ENCODE data around the gene FBXO34. TPM values are rescaled to one million over a fixed set of nuclear protein-coding genes. Genes with fewer than 3 reads are reported as not detected.

FBXO34 gene
- total RNA-seq, 1 donor = 24.6 TPM

- H3K27me3 ChIP-seq (ENCODE audit: insufficient read depth, low read length) = no peaks in the 10 kb centered on the region
- H3K79me2 ChIP-seq (ENCODE audit: insufficient read depth, low read length) = no peaks in the 10 kb centered on the region
- H3K4me2 ChIP-seq (ENCODE audit: insufficient read depth, low read length) = no peak overlapping the region
- no peaks in the 10 kb centered on the region for H3K4me1 ChIP-seq (ENCODE audit: insufficient read depth, low read length)
- no peak overlapping the region for H3K4me3 ChIP-seq (ENCODE audit: insufficient read depth, low read length)
- no peaks in the 10 kb centered on the region for H3K9me3 ChIP-seq (ENCODE audit: low read depth, low read length)
- no peak overlapping the region for H2AFZ ChIP-seq (ENCODE audit: low read length)
- TF ChIP-seq CTCF (IDR thresholded peaks at IDR 0.05; ENCODE audit: extremely low read depth, low read depth, low read length) = no peak
- no peak for DNase-seq (ENCODE audit: insufficient read length, low spot score, missing footprints)
- H3K27ac ChIP-seq (ENCODE audit: low read depth, low read length) = no peak overlapping the region
- H3K36me3 ChIP-seq (ENCODE audit: insufficient read depth, low read length) = peaks cover 25% of the 10 kb centered on the region
- H4K20me1 ChIP-seq (ENCODE audit: insufficient read depth, low read length) = no peaks in the 10 kb centered on the region
Measured at GRCh38 chr14:55373784-55374705, 102.8 kb downstream of the FBXO34 start.

GRCh38 chr14:55374771-55375170, 103.5 kb downstream of the FBXO34 start:
- Histone ChIP-seq H3K4me2 (ENCODE audit: insufficient read depth, low read length) (no peak overlapping the region), H3K79me2 (ENCODE audit: insufficient read depth, low read length) (no peaks in the 10 kb centered on the region), H3K27me3 (ENCODE audit: insufficient read depth, low read length) (no peaks in the 10 kb centered on the region), H3K9me3 (ENCODE audit: low read depth, low read length) (no peaks in the 10 kb centered on the region), H3K36me3 (ENCODE audit: insufficient read depth, low read length) (peaks cover 25% of the 10 kb centered on the region), H3K4me3 (ENCODE audit: insufficient read depth, low read length) (no peak overlapping the region), H2AFZ (ENCODE audit: low read length) (no peak overlapping the region), H3K4me1 (ENCODE audit: insufficient read depth, low read length) (no peaks in the 10 kb centered on the region), H3K27ac (ENCODE audit: low read depth, low read length) (no peak overlapping the region), H4K20me1 (ENCODE audit: insufficient read depth, low read length) (no peaks in the 10 kb centered on the region)
- TF ChIP-seq CTCF (IDR thresholded peaks at IDR 0.05; ENCODE audit: extremely low read depth, low read depth, low read length) = no peak
- DNase-seq (ENCODE audit: insufficient read length, low spot score, missing footprints) = no peak

- Histone ChIP-seq H3K36me3 (ENCODE audit: insufficient read depth, low read length) (peaks cover 42% of the 10 kb centered on the region), H3K4me1 (ENCODE audit: insufficient read depth, low read length) (no peaks in the 10 kb centered on the region), H3K4me3 (ENCODE audit: insufficient read depth, low read length) (no peak overlapping the region), H4K20me1 (ENCODE audit: insufficient read depth, low read length) (no peaks in the 10 kb centered on the region), H3K27me3 (ENCODE audit: insufficient read depth, low read length) (no peaks in the 10 kb centered on the region), H3K4me2 (ENCODE audit: insufficient read depth, low read length) (no peak overlapping the region), H3K79me2 (ENCODE audit: insufficient read depth, low read length) (no peaks in the 10 kb centered on the region), H3K27ac (ENCODE audit: low read depth, low read length) (no peak overlapping the region), H2AFZ (ENCODE audit: low read length) (no peak overlapping the region), H3K9me3 (ENCODE audit: low read depth, low read length) (no peaks in the 10 kb centered on the region)
- TF ChIP-seq CTCF (IDR thresholded peaks at IDR 0.05; ENCODE audit: extremely low read depth, low read depth, low read length) = no peak
- DNase-seq (ENCODE audit: insufficient read length, low spot score, missing footprints) = no peak
Measured at GRCh38 chr14:55377236-55377635, 106.0 kb downstream of the FBXO34 start.

GRCh38 chr14:55381040-55381439, 109.8 kb downstream of the FBXO34 start:
- Histone ChIP-seq H3K27me3 (ENCODE audit: insufficient read depth, low read length) (no peaks in the 10 kb centered on the region), H2AFZ (ENCODE audit: low read length) (no peak overlapping the region), H3K79me2 (ENCODE audit: insufficient read depth, low read length) (no peaks in the 10 kb centered on the region), H3K36me3 (ENCODE audit: insufficient read depth, low read length) (peaks cover 37% of the 10 kb centered on the region), H4K20me1 (ENCODE audit: insufficient read depth, low read length) (no peaks in the 10 kb centered on the region), H3K4me3 (ENCODE audit: insufficient read depth, low read length) (no peak overlapping the region), H3K4me2 (ENCODE audit: insufficient read depth, low read length) (no peak overlapping the region), H3K27ac (ENCODE audit: low read depth, low read length) (no peak overlapping the region), H3K9me3 (ENCODE audit: low read depth, low read length) (no peaks in the 10 kb centered on the region), H3K4me1 (ENCODE audit: insufficient read depth, low read length) (peaks cover 13% of the 10 kb centered on the region)
- TF ChIP-seq CTCF (IDR thresholded peaks at IDR 0.05; ENCODE audit: extremely low read depth, low read depth, low read length) = no peak
- DNase-seq (ENCODE audit: insufficient read length, low spot score, missing footprints) = no peak
